GM18511 (cell line): ENCODE measurements around the gene ARMC9.

Experiments
- ATAC-seq: cut with Tn5 transposase; IDR thresholded peaks from one replicate; pipeline ENCODE4 v1.9.1; 2021; ENCODE audit warnings: mild to moderate bottlenecking, moderate library complexity; ENCODE audit not compliant: unreplicated experiment

The ARMC9 gene

GRCh38 chr2:231376857-231377256, 178.4 kb downstream of the ARMC9 start:
- no peak for ATAC-seq

GRCh38 chr2:231378026-231378722, 179.7 kb downstream of the ARMC9 start:
- ATAC-seq, result no peak

GRCh38 chr2:231379266-231380215, 181.1 kb downstream of the ARMC9 start:
- ATAC-seq, result no peak

- no peak for ATAC-seq
These were observed 181.9 kb downstream of the ARMC9 start for GRCh38 chr2:231380307-231380706.

- no peak for ATAC-seq
These were observed 182.8 kb downstream of the ARMC9 start for GRCh38 chr2:231380991-231381847.

GRCh38 chr2:231382116-231382515, 183.7 kb downstream of the ARMC9 start:
- ATAC-seq, result no peak

- no peak for ATAC-seq
These were observed 185.1 kb downstream of the ARMC9 start for GRCh38 chr2:231383416-231384108.

GRCh38 chr2:231384109-231384435, 185.6 kb downstream of the ARMC9 start:
- ATAC-seq, result no peak

- no peak for ATAC-seq
These were observed 186.5 kb downstream of the ARMC9 start for GRCh38 chr2:231384970-231385369.

- no peak for ATAC-seq
These were observed 187.0 kb downstream of the ARMC9 start for GRCh38 chr2:231385429-231385828.

- no peak for ATAC-seq
These were observed 188.0 kb downstream of the ARMC9 start for GRCh38 chr2:231386446-231386845.

GRCh38 chr2:231387904-231388724, 189.7 kb downstream of the ARMC9 start:
- no peak for ATAC-seq

GRCh38 chr2:231388725-231389346, 190.4 kb downstream of the ARMC9 start:
- no peak for ATAC-seq

GRCh38 chr2:231390667-231391066, 192.2 kb downstream of the ARMC9 start:
- no peak for ATAC-seq

- ATAC-seq, result peak; percentile 27
These were observed 193.6 kb downstream of the ARMC9 start for GRCh38 chr2:231391981-231392380.

- ATAC-seq, result no peak
These were observed 194.2 kb downstream of the ARMC9 start for GRCh38 chr2:231392431-231393148.

GRCh38 chr2:231393149-231394131, 195.0 kb downstream of the ARMC9 start:
- peak; percentile 38 for ATAC-seq
